Measurements from ENCODE around the gene TP53TG5. TPM values are rescaled to one million over a fixed set of nuclear protein-coding genes. Genes with fewer than 3 reads are reported as not detected.

TP53TG5 gene
- total and polyA plus RNA-seq, 10 of the 15 experiments (the other 5 are each of a cell fraction or from before 2014, with no cell fraction given) = 0.24 TPM; not detected in 9

DNA sequence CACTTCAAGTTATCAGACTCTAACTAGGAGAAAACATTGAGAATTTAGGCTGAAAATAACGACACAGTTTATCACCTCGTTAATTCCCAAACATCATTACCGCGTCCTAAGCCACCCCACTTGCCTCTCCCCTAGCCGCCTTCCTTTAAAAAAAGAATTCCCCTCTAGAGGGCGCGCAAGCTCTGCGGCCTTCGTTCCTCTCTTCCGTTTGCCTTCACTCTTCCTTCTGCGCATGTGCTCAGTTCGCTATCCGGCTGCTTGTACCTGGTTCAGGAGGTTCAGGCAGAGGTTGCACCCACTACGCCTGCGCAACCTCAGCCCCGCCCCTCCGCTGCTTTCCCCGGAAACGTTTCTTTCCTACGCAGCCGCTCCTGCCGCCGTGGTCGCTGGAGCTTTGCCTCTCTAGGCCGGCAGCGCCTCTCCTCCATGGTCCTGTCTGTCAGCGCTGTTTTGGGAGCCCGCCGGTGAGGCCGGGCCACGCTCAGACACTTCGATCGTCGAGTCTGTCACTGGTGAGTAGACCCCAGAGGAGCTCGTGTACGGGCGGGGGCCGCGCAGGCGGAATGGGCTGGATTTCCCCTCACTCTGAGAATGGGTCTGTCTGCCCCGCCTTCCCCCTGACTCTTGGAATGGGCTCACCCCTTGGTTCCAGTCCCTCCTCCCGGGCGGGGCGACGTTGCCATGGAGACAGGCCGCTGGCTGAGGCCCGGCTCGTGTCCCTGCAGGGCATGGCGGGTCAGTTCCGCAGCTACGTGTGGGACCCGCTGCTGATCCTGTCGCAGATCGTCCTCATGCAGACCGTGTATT lies 15.1 kb downstream of the TP53TG5 start, which contains the start of gene SYS1 (continued):
- TF ChIP-seq, protein P1, sequence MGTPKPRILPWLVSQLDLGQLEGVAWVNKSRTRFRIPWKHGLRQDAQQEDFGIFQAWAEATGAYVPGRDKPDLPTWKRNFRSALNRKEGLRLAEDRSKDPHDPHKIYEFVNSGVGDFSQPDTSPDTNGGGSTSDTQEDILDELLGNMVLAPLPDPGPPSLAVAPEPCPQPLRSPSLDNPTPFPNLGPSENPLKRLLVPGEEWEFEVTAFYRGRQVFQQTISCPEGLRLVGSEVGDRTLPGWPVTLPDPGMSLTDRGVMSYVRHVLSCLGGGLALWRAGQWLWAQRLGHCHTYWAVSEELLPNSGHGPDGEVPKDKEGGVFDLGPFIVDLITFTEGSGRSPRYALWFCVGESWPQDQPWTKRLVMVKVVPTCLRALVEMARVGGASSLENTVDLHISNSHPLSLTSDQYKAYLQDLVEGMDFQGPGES (IDR thresholded peaks at IDR 0.05) = 0 out of 2 replicates have a peak, but pooled peaks have one; percentile 19
- TF ChIP-seq NR2F1 (conservative IDR thresholded peaks at IDR 0.05) = peak; percentile 52; the same call in 1 of the 2 replicates
- TF ChIP-seq WRNIP1 (IDR thresholded peaks at IDR 0.05; ENCODE audit: borderline replicate concordance, low read depth, low read length) = no peak
- TF ChIP-seq CBFB (IDR thresholded peaks at IDR 0.05; ENCODE audit: low read depth) = peak; percentile 40; the same call in 1 of the 2 replicates
- TF ChIP-seq, protein P2, sequence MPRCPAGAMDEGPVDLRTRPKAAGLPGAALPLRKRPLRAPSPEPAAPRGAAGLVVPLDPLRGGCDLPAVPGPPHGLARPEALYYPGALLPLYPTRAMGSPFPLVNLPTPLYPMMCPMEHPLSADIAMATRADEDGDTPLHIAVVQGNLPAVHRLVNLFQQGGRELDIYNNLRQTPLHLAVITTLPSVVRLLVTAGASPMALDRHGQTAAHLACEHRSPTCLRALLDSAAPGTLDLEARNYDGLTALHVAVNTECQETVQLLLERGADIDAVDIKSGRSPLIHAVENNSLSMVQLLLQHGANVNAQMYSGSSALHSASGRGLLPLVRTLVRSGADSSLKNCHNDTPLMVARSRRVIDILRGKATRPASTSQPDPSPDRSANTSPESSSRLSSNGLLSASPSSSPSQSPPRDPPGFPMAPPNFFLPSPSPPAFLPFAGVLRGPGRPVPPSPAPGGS (IDR thresholded peaks at IDR 0.05; ENCODE audit: borderline replicate concordance, insufficient read depth, low read depth, low read length, poor library complexity, severe bottlenecking) = no peak
- TF ChIP-seq, protein P3, sequence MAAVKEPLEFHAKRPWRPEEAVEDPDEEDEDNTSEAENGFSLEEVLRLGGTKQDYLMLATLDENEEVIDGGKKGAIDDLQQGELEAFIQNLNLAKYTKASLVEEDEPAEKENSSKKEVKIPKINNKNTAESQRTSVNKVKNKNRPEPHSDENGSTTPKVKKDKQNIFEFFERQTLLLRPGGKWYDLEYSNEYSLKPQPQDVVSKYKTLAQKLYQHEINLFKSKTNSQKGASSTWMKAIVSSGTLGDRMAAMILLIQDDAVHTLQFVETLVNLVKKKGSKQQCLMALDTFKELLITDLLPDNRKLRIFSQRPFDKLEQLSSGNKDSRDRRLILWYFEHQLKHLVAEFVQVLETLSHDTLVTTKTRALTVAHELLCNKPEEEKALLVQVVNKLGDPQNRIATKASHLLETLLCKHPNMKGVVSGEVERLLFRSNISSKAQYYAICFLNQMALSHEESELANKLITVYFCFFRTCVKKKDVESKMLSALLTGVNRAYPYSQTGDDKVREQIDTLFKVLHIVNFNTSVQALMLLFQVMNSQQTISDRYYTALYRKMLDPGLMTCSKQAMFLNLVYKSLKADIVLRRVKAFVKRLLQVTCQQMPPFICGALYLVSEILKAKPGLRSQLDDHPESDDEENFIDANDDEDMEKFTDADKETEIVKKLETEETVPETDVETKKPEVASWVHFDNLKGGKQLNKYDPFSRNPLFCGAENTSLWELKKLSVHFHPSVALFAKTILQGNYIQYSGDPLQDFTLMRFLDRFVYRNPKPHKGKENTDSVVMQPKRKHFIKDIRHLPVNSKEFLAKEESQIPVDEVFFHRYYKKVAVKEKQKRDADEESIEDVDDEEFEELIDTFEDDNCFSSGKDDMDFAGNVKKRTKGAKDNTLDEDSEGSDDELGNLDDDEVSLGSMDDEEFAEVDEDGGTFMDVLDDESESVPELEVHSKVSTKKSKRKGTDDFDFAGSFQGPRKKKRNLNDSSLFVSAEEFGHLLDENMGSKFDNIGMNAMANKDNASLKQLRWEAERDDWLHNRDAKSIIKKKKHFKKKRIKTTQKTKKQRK (IDR thresholded peaks at IDR 0.05; ENCODE audit: low read depth, low read length) = no peak
- 0 out of 2 replicates have a peak, but pooled peaks have one; percentile 38 for TF ChIP-seq MLLT1 (IDR thresholded peaks at IDR 0.05)
- no peak for TF ChIP-seq POU2F2 (IDR thresholded peaks at IDR 0.05; ENCODE audit: borderline replicate concordance, low read depth, low read length)
- TF ChIP-seq SREBF1 (IDR thresholded peaks at IDR 0.05; ENCODE audit: low read length) = peak; percentile 58
- peak; percentile 77 for TF ChIP-seq POLR2AphosphoS2 (IDR thresholded peaks at IDR 0.05; ENCODE audit: low read depth, low read length)
- TF ChIP-seq EP300 (IDR thresholded peaks at IDR 0.05; ENCODE audit: borderline replicate concordance in 1 of 2, control insufficient read depth in 1 of 2, low read depth in 2 of 2, low read length in 2 of 2) = 0 out of 4 replicates have a peak, but pooled peaks of 1 of the 2 experiments have one; percentile 30
- peak; percentile 90 for TF ChIP-seq RELB (IDR thresholded peaks at IDR 0.05; ENCODE audit: low read depth)
- TF ChIP-seq NRF1 (conservative IDR thresholded peaks at IDR 0.05; ENCODE audit: low read depth, low read length) = peak; percentile 96
- peak; percentile 91 for TF ChIP-seq PKNOX1 (IDR thresholded peaks at IDR 0.05)
- TF ChIP-seq SMAD1 (IDR thresholded peaks at IDR 0.05; ENCODE audit: low read depth, partially characterized antibody) = no peak
- no peak for TF ChIP-seq MEF2A (IDR thresholded peaks at IDR 0.05; ENCODE audit: insufficient read depth, low read depth, low read length)
- TF ChIP-seq IKZF2 (IDR thresholded peaks at IDR 0.05) = peak; percentile 76 to 78; a peak in 3 of 4 replicates

All from GM12878 (cell line).